ENCODE data around the gene MYRIP.

MYRIP gene

GRCh38 chr3:39849992-39850715 lies 40.7 kb downstream of the MYRIP start:
- Histone ChIP-seq H3K4me3 (no peak overlapping the region), H3K9me3 (ENCODE audit: low read depth, low read length) (no peaks in the 10 kb centered on the region), H3K27ac (no peak overlapping the region), H3K36me3 (ENCODE audit: insufficient read depth, low read length) (no peaks in the 10 kb centered on the region), H3K9ac (ENCODE audit: insufficient read length) (no peak overlapping the region)
- no peak for DNase-seq (ENCODE audit: low read depth, low spot score)
- TF ChIP-seq POLR2AphosphoS5 (IDR thresholded peaks at IDR 0.05; ENCODE audit: borderline replicate concordance, low read depth, low read length) (no peak), FOXP2 (optimal IDR thresholded peaks at IDR 0.05; ENCODE audit: control extremely low read depth, extremely low read length, insufficient read depth) (no peak), EZH2 (IDR thresholded peaks at IDR 0.05) (no peak)

- TF ChIP-seq EZH2 (IDR thresholded peaks at IDR 0.05), result no peak
- TF ChIP-seq POLR2AphosphoS5 (IDR thresholded peaks at IDR 0.05; ENCODE audit: borderline replicate concordance, low read depth, low read length), result no peak
- no peak for TF ChIP-seq FOXP2 (optimal IDR thresholded peaks at IDR 0.05; ENCODE audit: control extremely low read depth, extremely low read length, insufficient read depth)
- Histone ChIP-seq H3K4me3 (no peak overlapping the region), H3K36me3 (ENCODE audit: insufficient read depth, low read length) (no peaks in the 10 kb centered on the region), H3K27ac (no peak overlapping the region), H3K9ac (ENCODE audit: insufficient read length) (no peak overlapping the region), H3K9me3 (ENCODE audit: low read depth, low read length) (no peaks in the 10 kb centered on the region)
- no peak for DNase-seq (ENCODE audit: low read depth, low spot score)
These were observed 41.3 kb downstream of the MYRIP start for GRCh38 chr3:39850716-39851032.

- H3K27ac ChIP-seq, result no peak overlapping the region
- H3K9me3 ChIP-seq (ENCODE audit: low read depth, low read length), result no peaks in the 10 kb centered on the region
- H3K36me3 ChIP-seq (ENCODE audit: insufficient read depth, low read length), result no peaks in the 10 kb centered on the region
- no peak overlapping the region for H3K4me3 ChIP-seq
- no peak overlapping the region for H3K9ac ChIP-seq (ENCODE audit: insufficient read length)
- DNase-seq (ENCODE audit: low read depth, low spot score), result no peak
- TF ChIP-seq EZH2 (IDR thresholded peaks at IDR 0.05) (no peak), POLR2AphosphoS5 (IDR thresholded peaks at IDR 0.05; ENCODE audit: borderline replicate concordance, low read depth, low read length) (no peak), FOXP2 (optimal IDR thresholded peaks at IDR 0.05; ENCODE audit: control extremely low read depth, extremely low read length, insufficient read depth) (no peak)
These were observed 46.1 kb downstream of the MYRIP start for GRCh38 chr3:39855517-39855916.

- no peak overlapping the region for H3K9ac ChIP-seq (ENCODE audit: insufficient read length)
- H3K27ac ChIP-seq, result no peak overlapping the region
- DNase-seq (ENCODE audit: low read depth, low spot score), result no peak
- no peaks in the 10 kb centered on the region for H3K36me3 ChIP-seq (ENCODE audit: insufficient read depth, low read length)
- H3K4me3 ChIP-seq, result no peak overlapping the region
- no peak for TF ChIP-seq FOXP2 (optimal IDR thresholded peaks at IDR 0.05; ENCODE audit: control extremely low read depth, extremely low read length, insufficient read depth)
- TF ChIP-seq EZH2 (IDR thresholded peaks at IDR 0.05), result no peak
- TF ChIP-seq POLR2AphosphoS5 (IDR thresholded peaks at IDR 0.05; ENCODE audit: borderline replicate concordance, low read depth, low read length), result no peak
- no peaks in the 10 kb centered on the region for H3K9me3 ChIP-seq (ENCODE audit: low read depth, low read length)
These were observed 60.5 kb downstream of the MYRIP start for GRCh38 chr3:39869890-39870289.

GRCh38 chr3:39870706-39871105 lies 61.3 kb downstream of the MYRIP start:
- H3K36me3 ChIP-seq (ENCODE audit: insufficient read depth, low read length), result no peaks in the 10 kb centered on the region
- H3K27ac ChIP-seq, result no peak overlapping the region
- H3K9me3 ChIP-seq (ENCODE audit: low read depth, low read length), result no peaks in the 10 kb centered on the region
- no peak for DNase-seq (ENCODE audit: low read depth, low spot score)
- no peak overlapping the region for H3K4me3 ChIP-seq
- TF ChIP-seq FOXP2 (optimal IDR thresholded peaks at IDR 0.05; ENCODE audit: control extremely low read depth, extremely low read length, insufficient read depth) (no peak), POLR2AphosphoS5 (IDR thresholded peaks at IDR 0.05; ENCODE audit: borderline replicate concordance, low read depth, low read length) (no peak), EZH2 (IDR thresholded peaks at IDR 0.05) (no peak)
- no peak overlapping the region for H3K9ac ChIP-seq (ENCODE audit: insufficient read length)

GRCh38 chr3:39879581-39879980 lies 70.2 kb downstream of the MYRIP start:
- Histone ChIP-seq H3K9ac (ENCODE audit: insufficient read length) (no peak overlapping the region), H3K4me3 (no peak overlapping the region), H3K9me3 (ENCODE audit: low read depth, low read length) (no peaks in the 10 kb centered on the region), H3K27ac (no peak overlapping the region), H3K36me3 (ENCODE audit: insufficient read depth, low read length) (no peaks in the 10 kb centered on the region)
- DNase-seq (ENCODE audit: low read depth, low spot score), result no peak
- TF ChIP-seq FOXP2 (optimal IDR thresholded peaks at IDR 0.05; ENCODE audit: control extremely low read depth, extremely low read length, insufficient read depth) (no peak), EZH2 (IDR thresholded peaks at IDR 0.05) (no peak), POLR2AphosphoS5 (IDR thresholded peaks at IDR 0.05; ENCODE audit: borderline replicate concordance, low read depth, low read length) (no peak)

- TF ChIP-seq POLR2AphosphoS5 (IDR thresholded peaks at IDR 0.05; ENCODE audit: borderline replicate concordance, low read depth, low read length) (no peak), FOXP2 (optimal IDR thresholded peaks at IDR 0.05; ENCODE audit: control extremely low read depth, extremely low read length, insufficient read depth) (no peak), EZH2 (IDR thresholded peaks at IDR 0.05) (no peak)
- Histone ChIP-seq H3K4me3 (no peak overlapping the region), H3K9ac (ENCODE audit: insufficient read length) (no peak overlapping the region), H3K36me3 (ENCODE audit: insufficient read depth, low read length) (no peaks in the 10 kb centered on the region), H3K27ac (no peak overlapping the region), H3K9me3 (ENCODE audit: low read depth, low read length) (no peaks in the 10 kb centered on the region)
- DNase-seq (ENCODE audit: low read depth, low spot score), result no peak
These were observed 72.7 kb downstream of the MYRIP start for GRCh38 chr3:39882111-39882510.

- Histone ChIP-seq H3K27ac (no peak overlapping the region), H3K4me3 (no peak overlapping the region), H3K9ac (ENCODE audit: insufficient read length) (no peak overlapping the region), H3K36me3 (ENCODE audit: insufficient read depth, low read length) (no peaks in the 10 kb centered on the region), H3K9me3 (ENCODE audit: low read depth, low read length) (no peaks in the 10 kb centered on the region)
- DNase-seq (ENCODE audit: low read depth, low spot score), result no peak
- no peak for TF ChIP-seq POLR2AphosphoS5 (IDR thresholded peaks at IDR 0.05; ENCODE audit: borderline replicate concordance, low read depth, low read length)
- no peak for TF ChIP-seq EZH2 (IDR thresholded peaks at IDR 0.05)
- no peak for TF ChIP-seq FOXP2 (optimal IDR thresholded peaks at IDR 0.05; ENCODE audit: control extremely low read depth, extremely low read length, insufficient read depth)
These were observed 82.7 kb downstream of the MYRIP start for GRCh38 chr3:39892068-39892467.

- H3K9ac ChIP-seq (ENCODE audit: insufficient read length), result no peak overlapping the region
These were observed 86.8 kb downstream of the MYRIP start for GRCh38 chr3:39896184-39896583.

More at GRCh38 chr3:39896184-39896583, 86.8 kb downstream of the MYRIP start:
- Histone ChIP-seq H3K36me3 (ENCODE audit: insufficient read depth, low read length) (no peaks in the 10 kb centered on the region), H3K9me3 (ENCODE audit: low read depth, low read length) (no peaks in the 10 kb centered on the region), H3K27ac (no peak overlapping the region), H3K4me3 (no peak overlapping the region)
- DNase-seq (ENCODE audit: low read depth, low spot score), result no peak
- TF ChIP-seq EZH2 (IDR thresholded peaks at IDR 0.05) (no peak), POLR2AphosphoS5 (IDR thresholded peaks at IDR 0.05; ENCODE audit: borderline replicate concordance, low read depth, low read length) (no peak), FOXP2 (optimal IDR thresholded peaks at IDR 0.05; ENCODE audit: control extremely low read depth, extremely low read length, insufficient read depth) (no peak)
